ENCODE results near the gene TEX101.

The TEX101 gene

GRCh38 chr19:43467276-43467675 is 52.6 kb downstream of the TEX101 start:
- no peak for DNase-seq (ENCODE audit: low read depth)
- TF ChIP-seq CTCF (IDR thresholded peaks at IDR 0.05; ENCODE audit: insufficient read depth, low read depth, low read length, missing control alignments): no peak
- H3K4me3 ChIP-seq (ENCODE audit: low read depth, low read length): no peak overlapping the region

- no peak for TF ChIP-seq CTCF (IDR thresholded peaks at IDR 0.05; ENCODE audit: insufficient read depth, low read depth, low read length, missing control alignments)
- no peak for DNase-seq (ENCODE audit: low read depth)
Observed at GRCh38 chr19:43467730-43468129, 53.0 kb downstream of the TEX101 start.

More at GRCh38 chr19:43467730-43468129, 53.0 kb downstream of the TEX101 start:
- H3K4me3 ChIP-seq (ENCODE audit: low read depth, low read length): no peak overlapping the region
